HG03571 (cell line): Measurements from ENCODE around the gene TRMT61A.
"Not testable (repeated sequence)": the region's sequence is repeated elsewhere in the genome, so short reads cannot be mapped to it uniquely, and the experiment has no call there.

Experiments used
- ATAC-seq: cut with Tn5 transposase; IDR thresholded peaks from one replicate; pipeline ENCODE4 v1.9.1; 2021; ENCODE audit not compliant: unreplicated experiment

The TRMT61A gene

DNA sequence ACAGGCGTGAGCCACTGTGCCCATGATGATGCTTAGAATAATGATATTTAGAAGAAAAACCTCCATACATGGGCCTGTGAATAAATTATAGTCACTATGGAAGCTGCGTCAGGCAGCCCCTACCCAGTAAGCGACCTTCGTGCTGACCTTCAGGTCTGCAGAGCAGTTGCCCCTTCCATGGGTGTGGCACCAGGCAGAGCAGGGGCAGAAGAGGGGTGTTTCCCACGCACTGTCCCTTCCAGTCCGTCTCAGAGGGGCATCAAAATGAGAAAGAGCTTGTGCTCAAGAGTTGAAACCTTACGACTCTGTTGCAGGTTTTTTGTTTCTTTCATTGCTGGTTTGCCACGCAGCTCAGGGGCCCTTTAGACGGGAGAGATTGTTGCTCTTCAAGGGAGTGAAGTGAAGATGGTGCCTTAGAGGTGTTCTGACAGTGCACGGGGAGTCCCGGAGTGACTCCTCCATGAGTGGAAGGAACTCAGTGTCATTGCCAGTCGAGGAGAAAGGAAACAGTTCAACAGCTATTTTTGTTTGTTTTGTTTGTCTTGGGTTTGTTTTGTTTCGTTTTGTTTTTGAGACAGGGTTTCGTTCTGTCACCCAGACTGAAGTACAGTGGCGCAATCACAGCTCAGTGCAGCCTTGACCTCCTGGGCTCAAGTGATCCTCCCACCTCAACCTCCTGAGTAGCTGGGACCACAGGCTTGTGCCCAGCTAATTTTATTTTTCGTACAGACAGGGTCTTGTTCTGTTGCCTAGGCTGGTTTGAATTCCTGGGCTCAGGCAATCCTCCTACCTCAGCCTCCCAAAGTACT, 20.3 kb upstream of the TRMT61A start:
- ATAC-seq: no peak

DNA sequence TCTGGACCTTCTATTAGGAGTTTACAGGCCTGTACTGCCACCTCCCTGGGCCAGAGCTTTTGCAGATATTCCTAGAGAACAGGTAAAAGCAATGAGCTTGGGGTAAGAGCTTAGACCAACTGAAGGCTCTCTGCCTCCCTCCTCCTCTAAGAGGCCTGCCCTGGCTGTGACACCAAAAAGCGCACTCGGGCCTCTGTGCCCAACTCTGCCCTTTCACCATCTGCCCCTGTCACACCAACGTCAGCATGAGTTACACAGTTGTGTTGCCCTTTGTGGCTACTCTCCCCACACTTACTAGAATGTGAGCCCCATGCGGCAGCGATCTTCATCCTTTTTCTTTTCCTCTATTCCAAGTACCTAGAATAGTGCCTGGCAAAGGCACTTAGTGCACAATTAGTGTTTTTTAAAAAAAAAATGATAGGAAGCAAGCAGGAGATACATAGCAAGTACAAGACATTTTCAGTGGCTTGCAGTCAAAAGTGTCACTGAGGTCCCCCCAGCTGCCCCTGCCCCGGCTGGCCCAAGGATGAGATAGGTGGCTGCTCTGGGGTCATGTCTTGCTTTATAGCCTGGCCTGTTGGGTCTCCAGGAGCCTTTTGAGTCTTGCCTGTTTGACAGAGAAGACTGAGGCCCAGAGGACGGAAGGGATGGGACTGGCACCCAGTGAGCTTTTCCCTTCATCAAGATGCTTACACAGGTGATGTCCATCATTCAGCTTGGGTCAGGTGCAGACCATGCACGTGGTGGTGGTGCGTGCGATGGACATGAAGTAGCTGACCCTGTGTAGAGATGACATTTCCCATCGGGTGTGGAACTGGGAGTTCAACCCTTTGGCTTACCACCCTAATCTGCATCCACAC, 18.9 kb upstream of the TRMT61A start:
- ATAC-seq: no peak

DNA sequence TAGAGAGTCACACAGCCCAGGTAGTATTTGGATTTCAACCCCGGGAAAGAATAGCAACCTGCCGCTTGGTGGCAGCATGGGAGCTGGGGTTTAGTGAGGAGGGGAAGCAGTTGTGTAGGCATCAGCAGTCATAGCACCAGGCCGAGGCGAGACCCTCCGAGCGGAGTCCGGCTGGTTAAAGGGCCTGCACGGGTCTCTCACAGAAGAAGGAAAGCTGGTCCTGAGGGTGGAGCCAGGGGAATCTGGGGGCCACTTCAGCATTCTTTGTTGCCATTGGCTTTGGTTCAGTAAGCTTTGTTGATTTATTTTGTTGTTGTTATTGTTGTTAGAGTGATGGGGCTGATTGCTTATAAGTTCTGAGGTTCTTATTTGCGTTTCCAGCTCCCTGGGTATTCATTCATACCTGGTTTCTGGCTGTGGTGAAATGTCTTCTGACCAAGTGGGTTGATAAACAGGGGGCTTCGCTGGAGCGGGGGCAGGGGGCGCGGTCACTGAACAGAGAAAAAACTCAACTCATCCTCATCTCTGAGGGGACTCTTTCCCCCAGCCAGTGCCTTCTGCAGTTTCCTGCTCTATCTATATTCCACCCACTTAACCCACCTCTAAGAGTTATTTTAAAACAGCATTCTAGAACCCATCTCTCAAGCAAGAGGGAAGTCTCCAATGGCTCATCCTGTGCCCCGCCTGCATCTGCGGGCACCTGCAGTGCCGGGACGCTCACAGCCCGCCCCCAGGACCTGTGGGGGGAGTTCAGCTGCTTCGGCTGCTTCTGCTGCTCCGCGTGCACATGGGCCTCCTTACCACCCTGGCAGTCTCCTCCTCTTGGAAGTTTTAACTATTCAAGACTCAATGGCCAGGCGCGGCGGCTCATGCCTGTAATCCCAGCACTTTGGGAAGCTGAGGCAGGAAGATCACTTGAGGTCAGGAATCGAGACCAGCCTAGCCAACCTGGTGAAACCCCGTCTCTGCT, 18.0 kb upstream of the TRMT61A start:
- ATAC-seq: no peak

DNA sequence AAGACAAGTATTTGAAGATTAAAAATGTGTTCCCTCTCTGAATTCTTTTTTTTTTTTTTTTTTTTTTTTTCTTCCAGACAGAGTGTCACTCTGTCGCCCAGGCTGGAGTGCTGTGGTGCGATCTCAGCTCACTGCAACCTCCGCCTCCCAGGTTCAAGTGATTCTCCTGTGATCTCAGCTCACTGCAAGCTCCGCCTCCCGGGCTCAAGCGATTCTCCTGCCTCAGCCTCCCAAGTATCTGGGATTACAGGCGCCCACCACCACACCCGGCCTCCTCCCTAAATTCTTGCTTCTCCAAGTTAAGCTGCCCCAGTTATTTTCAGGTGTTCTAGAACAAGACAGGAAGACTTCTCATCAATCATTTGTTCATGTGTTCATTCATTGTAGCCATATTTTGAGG, 16.8 kb upstream of the TRMT61A start:
- ATAC-seq: not testable (repeated sequence)

DNA sequence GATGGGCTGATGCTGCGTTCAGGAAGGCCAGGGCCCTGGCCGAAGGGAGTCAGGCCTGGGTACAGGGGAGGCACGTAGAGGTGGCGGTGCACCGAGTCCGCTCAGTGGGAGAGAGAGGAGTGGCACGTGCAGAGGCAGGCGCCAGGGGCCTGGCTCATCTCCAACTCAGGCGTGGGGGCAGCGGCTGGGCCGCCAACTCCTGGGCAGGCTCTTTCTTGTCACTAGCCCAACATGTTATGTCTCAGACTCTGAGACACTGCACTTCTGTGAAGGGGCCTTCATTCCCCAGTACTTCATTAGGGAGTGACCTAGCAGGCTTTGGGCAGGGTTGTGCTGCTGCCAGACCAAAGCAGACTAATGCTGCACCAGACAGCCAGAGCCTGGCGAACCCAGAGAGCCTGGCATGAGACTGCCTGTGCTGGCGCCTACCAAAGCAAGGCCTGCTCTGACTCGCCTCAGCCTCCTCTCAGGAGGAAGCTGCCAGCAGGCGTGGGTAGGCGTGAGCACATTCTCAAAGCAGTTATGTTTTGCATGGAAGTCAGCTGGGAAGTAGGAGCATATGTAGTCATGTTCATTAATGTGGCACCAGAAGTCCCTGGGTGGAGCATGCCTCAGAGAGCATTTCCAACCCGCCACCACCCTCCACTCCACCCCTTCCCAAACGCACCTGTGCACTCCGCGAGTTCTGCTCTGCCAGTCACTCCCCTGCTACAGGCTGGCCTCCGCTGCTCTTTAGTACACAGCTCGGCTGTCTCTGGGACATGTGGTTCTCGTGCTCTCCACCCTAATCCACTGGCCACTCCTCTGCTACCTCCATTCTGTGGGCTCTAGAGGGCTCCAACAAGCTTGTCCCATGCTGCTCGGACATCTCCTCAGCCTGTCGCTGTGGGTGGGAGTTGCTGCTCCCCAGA, 16.0 kb upstream of the TRMT61A start:
- no peak for ATAC-seq

DNA sequence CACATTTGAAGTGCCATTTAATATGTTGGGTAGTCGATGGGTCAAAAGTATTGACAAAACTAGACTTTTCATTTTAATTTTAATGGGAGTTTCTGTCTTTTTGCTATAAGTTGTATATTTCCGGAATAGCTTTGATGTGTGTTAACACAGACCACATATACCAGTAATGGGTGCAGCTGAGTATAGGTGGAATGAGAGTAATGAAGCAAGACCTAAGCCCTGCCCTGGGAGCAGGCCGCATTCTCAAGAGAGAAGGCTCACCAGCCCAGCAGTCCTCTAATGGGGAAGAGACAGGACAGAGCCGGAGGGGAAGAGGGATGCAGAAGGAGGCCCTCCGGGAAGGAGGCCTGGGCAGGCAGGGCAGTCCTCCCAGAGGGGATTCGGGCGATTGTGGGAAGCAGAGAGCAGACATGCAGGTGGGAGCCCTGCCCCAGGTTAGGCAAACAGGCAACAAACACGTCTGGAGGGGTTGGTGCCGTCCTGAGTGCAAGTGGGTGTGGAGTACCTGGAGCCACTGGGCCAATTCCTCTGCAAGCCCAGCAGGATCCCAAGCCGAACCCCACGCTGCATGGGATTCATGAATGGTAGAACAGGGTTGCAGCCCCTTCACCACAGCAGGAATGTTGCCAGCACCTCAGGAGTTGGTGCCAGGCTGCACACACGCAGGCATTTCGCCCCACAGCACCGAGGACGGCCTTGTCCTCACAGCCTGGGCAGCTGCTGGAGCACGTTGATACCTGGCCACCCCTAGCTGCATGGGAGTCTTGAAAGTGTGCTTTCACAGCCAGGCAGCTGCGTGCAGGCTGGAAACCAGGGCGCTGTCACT, 14.2 kb upstream of the TRMT61A start:
- no peak for ATAC-seq

DNA sequence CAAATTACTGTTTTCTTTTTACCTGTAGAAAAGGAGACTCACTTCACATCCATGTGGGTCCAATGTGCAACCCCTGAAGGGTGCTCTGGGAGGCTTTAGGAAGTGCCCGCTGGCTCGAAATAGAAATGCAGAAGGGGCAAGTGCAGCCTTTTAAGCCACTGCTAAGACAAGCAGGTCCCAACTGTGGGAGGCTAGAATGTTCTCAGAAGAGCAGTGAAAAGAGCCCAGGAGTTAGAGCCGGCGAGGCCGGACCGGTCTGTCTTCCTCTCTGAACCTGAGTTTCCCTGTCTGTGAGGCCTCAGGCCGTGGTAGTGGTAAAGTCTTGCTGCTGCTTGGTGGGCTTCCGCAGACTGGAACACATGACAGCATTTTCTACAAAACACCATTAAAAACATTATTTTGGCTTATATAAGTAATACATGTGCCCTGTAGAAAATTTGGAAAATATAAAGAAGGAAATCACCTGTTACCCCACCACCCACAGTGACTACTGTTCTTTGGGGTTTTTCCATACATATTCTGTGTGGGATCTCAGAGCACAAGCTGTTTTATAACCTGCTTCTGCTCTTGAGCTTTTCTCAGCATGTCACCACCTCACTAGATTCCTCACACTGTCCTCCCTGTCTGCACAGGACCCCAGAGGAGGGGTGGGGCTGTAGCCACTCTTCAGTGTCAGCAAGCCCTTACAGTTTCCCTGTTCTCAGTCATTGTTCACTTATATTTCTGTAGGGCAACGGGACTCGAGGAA, 12.4 kb upstream of the TRMT61A start:
- ATAC-seq: no peak

DNA sequence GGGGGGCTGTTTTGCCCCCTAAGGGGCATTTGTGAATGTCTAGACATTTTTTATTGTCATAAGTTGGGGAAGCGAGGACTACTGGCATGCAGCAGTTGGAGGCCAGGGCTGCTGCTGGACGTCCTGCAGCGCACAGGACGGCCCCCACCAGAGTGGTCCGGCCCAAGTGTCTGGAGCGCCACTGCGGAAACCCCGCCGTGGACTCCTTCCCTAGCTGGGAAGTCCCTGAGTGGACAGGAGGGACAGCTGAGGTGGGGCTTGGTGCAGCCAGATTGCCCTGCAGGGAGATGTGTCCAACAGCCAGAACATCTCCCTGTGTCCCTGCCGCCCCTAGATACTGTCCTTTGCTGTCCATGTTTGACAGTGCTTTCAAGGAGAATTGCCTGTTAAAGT, 11.8 kb upstream of the TRMT61A start:
- no peak for ATAC-seq

DNA sequence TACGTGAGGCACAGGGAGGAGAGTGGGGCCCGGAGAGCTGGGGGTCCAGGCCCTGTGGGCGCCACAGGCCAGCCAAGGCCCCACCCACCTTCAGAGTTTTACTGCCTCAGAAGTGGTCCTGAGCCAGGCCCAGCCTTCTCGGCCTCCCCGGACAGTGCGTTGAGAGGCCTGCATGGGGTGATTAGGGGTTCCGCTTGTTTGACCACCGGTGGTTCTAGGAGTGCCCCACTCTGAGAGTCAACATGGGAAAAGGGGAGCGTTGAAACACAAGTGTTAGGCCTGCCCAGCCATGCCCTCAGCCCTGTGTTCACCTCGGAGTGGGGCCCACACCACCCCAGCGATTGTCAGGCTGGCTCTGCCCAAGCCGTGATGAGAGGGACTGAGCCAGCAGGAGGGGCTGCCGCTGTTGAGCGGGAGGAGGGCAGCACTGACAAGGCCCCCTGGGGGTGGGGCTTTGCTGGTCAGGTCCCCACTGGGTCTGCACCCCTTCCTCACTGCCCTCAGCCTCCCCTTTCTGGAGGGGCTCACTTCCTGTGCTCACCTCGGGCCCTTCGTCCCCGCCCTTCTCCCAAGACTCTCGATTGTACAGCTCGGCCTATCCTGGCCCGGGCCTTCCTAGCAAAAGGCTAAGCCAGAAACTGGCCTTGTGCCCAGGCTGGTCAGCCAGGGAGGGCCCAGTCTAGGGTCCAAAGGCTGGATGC, 11.1 kb upstream of the TRMT61A start:
- ATAC-seq: no peak

DNA sequence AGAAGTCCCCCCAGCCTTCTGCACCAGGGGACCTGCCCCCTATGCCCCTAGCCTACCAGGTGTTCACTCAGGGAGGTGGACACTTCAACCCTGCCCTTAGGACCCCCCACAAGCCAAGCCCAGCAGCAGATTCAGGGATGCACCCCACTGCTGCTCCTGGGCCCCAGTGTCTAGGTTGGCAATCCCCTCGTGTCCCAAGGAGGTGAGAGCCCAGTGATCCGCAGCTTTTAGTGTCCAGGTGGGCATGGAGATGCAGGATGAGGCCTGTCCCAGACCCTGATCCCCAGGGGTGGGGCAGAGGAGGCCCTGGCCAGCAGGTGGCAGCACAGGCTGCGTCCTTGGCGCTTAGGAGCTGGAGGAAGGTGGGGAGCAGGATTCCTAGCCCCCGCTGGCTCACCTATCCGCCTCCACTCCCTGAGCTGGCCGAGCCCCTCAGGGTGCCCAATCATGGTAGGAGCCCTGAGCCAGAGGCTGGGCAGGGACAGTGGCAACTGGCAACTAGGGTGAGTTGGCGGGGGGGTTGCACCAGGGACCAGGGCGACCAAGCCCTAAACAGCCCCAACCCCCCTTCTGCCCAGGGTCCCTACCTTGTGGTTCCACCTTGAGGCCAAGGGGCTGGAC, 10.5 kb upstream of the TRMT61A start:
- ATAC-seq: no peak

DNA sequence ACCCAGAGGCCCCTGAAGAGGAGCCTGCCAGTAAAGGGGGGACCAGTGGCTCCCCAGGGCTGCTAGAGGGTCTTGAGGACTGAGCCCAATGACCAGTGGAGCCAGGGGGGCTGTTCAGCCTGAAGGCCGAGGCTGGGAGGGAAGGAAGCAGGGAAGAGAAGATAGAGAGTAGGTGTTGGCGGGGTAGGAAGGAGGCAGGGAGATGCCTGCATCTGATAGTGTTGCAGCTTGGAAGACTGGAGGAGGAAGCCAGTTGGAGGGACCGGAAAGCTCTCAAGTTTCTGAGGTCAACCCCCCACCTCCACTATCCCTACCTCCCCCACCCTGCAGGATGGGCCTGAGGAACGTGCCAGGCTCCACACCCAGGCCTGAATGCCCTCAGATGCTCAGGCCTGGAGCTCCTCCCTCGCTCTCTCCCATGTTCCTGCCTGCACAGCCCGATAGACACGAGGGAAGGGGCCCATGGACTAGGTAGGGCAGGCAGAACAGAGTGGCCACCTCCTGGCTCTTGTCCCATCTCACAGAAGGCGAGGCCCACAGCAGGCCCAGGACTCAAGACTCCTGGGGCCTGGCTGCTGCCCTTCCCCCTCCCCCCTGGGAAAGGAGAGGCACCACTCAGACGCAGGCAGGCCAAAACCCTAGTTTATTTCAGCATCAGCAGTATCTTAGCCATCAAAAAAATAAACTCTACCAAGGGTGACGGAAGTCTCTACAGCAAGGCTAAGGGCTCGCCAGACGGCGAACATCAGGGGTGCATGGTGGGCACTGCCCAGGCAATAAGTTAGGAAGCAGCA, 9.8 kb upstream of the TRMT61A start:
- ATAC-seq: no peak

DNA sequence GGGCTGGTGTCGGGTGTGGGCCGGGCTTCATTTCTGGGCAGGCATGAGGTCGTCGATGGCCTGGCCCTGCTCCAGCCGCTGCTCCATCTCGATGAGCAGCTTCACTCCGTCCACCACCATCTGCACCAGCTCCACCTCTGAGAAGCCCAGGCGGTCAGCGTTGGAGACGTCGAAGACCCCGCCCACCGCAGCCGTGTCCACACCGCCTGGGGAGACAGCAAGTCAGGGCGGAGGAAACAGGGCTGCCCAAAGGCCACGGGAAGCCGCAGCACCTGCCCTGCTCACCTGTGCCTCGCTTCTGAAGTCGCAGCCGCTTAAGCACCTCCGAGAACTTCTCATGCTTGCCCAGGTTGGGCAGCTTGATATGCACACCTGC, 9.2 kb upstream of the TRMT61A start:
- no peak for ATAC-seq

DNA sequence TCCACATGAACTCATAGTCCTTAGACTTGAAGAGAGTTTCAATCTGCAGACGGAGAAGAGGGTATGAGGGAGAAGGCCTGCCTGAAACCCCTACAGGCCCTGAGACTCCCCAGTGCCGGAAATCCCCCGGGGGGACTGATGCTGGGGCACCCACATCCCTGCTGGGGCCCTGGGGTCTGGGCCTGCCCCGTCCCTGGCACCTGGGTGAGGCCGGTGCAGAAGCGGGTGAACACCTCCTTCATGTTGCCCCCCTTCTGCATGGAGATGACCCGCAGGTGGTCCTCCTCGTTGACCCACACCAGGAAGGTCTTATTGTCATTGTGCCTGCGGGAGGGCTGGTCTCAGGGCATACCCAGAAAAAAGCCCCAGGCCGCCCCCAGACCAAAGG, 8.7 kb upstream of the TRMT61A start:
- ATAC-seq: no peak

DNA sequence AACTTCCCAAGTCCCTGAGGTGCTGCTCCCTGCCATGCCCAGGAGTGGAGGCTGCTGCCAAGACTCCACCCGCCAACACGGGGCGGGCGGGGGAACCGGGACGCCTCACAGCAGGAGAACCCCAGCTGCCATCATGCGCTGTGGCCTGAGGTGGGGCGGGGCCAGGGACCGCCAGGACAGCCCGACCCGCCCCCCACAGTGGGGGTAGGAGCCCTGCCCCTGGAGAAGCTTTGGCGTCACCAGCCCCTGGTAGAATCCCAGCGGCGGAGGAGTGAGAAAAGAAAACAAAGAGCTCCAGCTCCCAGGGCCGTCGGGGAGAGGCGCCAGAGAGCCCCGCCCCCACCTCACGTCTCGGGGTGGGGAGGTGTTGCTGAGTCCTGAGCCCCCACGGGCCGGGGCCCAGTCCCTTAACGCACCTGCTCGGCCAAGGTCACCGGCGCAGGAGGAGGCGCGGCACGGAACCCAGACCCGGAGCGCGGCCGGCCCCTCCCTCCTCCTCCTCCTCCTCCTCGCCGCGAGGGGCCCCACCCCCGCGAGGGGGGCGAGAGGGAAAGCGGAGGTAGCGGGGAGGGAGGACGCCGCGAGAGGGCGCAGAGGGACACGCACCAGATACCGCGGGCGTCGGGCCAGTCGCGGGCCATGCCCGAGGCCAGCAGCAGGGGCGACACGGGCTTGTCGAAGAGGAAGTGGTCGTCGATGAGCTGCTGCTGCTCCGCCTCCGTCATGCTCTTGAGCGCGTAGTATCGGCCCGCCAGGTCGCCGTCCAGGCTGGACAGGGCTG, 8.1 kb upstream of the TRMT61A start:
- ATAC-seq: no peak

DNA sequence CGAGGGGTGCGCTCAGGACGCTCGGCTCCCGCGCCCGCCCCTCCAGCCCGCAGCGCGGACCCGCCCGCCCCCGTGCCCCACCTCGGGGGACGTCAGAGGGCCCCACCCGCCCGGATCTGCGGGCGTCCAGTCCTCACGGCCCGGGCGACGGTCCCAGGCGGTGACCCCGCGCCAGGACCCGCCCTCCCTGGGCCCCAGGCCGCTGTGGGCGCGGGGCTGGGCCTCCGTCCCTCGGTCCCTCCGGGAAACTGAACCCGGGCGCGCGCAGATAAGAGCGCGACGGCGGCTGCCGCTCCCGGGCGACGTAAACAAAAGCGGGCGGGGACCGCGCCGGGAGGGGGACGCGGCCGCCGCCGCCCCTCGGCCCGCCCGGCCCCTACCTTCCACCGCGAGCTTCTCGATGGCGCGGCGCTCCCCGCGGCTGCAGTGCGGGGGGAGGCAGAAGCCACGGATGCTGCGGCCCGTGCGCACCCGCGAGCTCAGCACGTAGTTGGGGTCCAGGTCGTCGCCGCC, 7.5 kb upstream of the TRMT61A start:
- no peak for ATAC-seq
